Lower lobe of right lung (tissue), 2 donors: ENCODE measurements around the gene SLC31A1. TPM values are rescaled to one million over a fixed set of nuclear protein-coding genes. Genes with fewer than 3 reads are reported as not detected.

Source experiments
- ATAC-seq, 2 donors: fragments of 200-7000 bp; cut with Tn5 transposase; one replicate each; pipeline ENCODE4 v1.9.1; 2020 to 2022; ENCODE audit warnings: mild to moderate bottlenecking in 2 of 2, moderate library complexity in 2 of 2
- DNase-seq: peaks from one replicate; pipeline ENCODE4 v3.0.0-alpha.2; 2020
- H3K27ac ChIP-seq: fragments of 200-600 bp; one replicate; pipeline ENCODE4 v1.8.0; 2022
- H3K27me3 ChIP-seq: fragments of 200-600 bp; one replicate; pipeline ENCODE4 v1.8.0; 2022; ENCODE audit warnings: low read depth
- H3K36me3 ChIP-seq: fragments of 200-600 bp; one replicate; pipeline ENCODE4 v1.8.0; 2022; ENCODE audit warnings: mild to moderate bottlenecking
- H3K4me1 ChIP-seq: fragments of 200-600 bp; one replicate; pipeline ENCODE4 v1.8.0; 2022
- H3K4me3 ChIP-seq: fragments of 200-600 bp; one replicate; pipeline ENCODE4 v1.8.0; 2022; ENCODE audit warnings: mild to moderate bottlenecking
- H3K9me3 ChIP-seq: fragments of 200-600 bp; one replicate; pipeline ENCODE4 v1.8.0; 2022
- CTCF ChIP-seq: fragments of 200-600 bp; IDR thresholded peaks from one replicate; pipeline ENCODE4 v1.8.0; 2022; ENCODE audit warnings: antibody characterized with exemption, mild to moderate bottlenecking
- intact Hi-C: fragments of 100-400 bp; cut with DNase I; formaldehyde crosslinking; loops from one replicate; pipeline ENCODE4 v1.11.0; 2022
- long read RNA-seq: library from polyadenylated mRNA; unstranded; transcript quantifications from one replicate; pipeline ENCODE4 v2.0.0, GENCODE V29; 2021
- total RNA-seq: library from RNA; stranded (reverse); fragmentation: NEBNext Ultra II Directional; extraction: Animal tissue kit (Norgen Biotek cat#: 25700); gene quantifications from one replicate; pipeline ENCODE4 v1.2.1, GENCODE V29; 2021
- donor health status: DM: no; HTN: yes; CAD: no; lungs with severe emphysema.

Gene SLC31A1
- 48.4 TPM for total RNA-seq
- long read RNA-seq, full-length matches to known transcripts: 97 of 120 reads
- long read RNA-seq, partial matches to known transcripts: 13 of 120 reads
- long read RNA-seq, other reads (novel, unspliced or antisense): 10 of 120 reads

GRCh38 chr9:113221003-113221799, at the start of gene SLC31A1, which contains the start of gene FKBP15:
SLC31A1 (plus strand) TSS chr9:113221544; CDS start chr9:113256149, 34,605 bp downstream.
FKBP15 (minus strand) TSS chr9:113221277; CDS start chr9:113221243, 34 bp downstream.
- DNase-seq: peak; percentile 97
- peak within 1 kb of the TSS; percentile 85 for H3K27ac ChIP-seq
- intact Hi-C loops: no loop called here
- peaks cover 61% of the 10 kb centered on the region for H3K4me1 ChIP-seq
- TF ChIP-seq CTCF: no peak
- peaks cover 7% of the 10 kb centered on the region for H3K36me3 ChIP-seq
- no peaks in the 10 kb centered on the region for H3K27me3 ChIP-seq
- peak within 1 kb of the TSS; percentile 73 for H3K4me3 ChIP-seq
- ATAC-seq: peak; percentile 99
- no peaks in the 10 kb centered on the region for H3K9me3 ChIP-seq

GRCh38 chr9:113173341-113173740, 48.0 kb upstream of the SLC31A1 start:
- DNase-seq (no peak), ATAC-seq (no peak)
- Histone ChIP-seq H3K4me1 (no peaks in the 10 kb centered on the region), H3K36me3 (peaks cover 97% of the 10 kb centered on the region), H3K9me3 (no peaks in the 10 kb centered on the region), H3K4me3 (no peak overlapping the region), H3K27ac (no peak overlapping the region), H3K27me3 (no peaks in the 10 kb centered on the region)
- intact Hi-C loops: no loop called here
- no peak for TF ChIP-seq CTCF

- no peak for DNase-seq
- H3K9me3 ChIP-seq: no peaks in the 10 kb centered on the region
- intact Hi-C loops: no loop called here
- H3K36me3 ChIP-seq: peaks cover 95% of the 10 kb centered on the region
- no peak overlapping the region for H3K27ac ChIP-seq
- H3K4me1 ChIP-seq: no peaks in the 10 kb centered on the region
- peak; percentile 40 to 63 for ATAC-seq
- no peaks in the 10 kb centered on the region for H3K27me3 ChIP-seq
- TF ChIP-seq CTCF: no peak
- no peak overlapping the region for H3K4me3 ChIP-seq
Observed at GRCh38 chr9:113176803-113177202, 44.5 kb upstream of the SLC31A1 start.

- H3K4me1 ChIP-seq: no peaks in the 10 kb centered on the region
- ATAC-seq (peak in 1 of 2 donors; percentile 39), DNase-seq (no peak)
- H3K9me3 ChIP-seq: no peaks in the 10 kb centered on the region
- no peaks in the 10 kb centered on the region for H3K27me3 ChIP-seq
- intact Hi-C loops: no loop called here
- no peak overlapping the region for H3K4me3 ChIP-seq
- H3K36me3 ChIP-seq: peaks cover 95% of the 10 kb centered on the region
- TF ChIP-seq CTCF: no peak
- no peak overlapping the region for H3K27ac ChIP-seq
Observed at GRCh38 chr9:113177251-113177650, 44.1 kb upstream of the SLC31A1 start.

GRCh38 chr9:113178087-113178486, 43.3 kb upstream of the SLC31A1 start:
- DNase-seq (no peak), ATAC-seq (no peak)
- Histone ChIP-seq H3K36me3 (peaks cover 95% of the 10 kb centered on the region), H3K27ac (no peak overlapping the region), H3K4me3 (no peak overlapping the region), H3K9me3 (no peaks in the 10 kb centered on the region), H3K27me3 (no peaks in the 10 kb centered on the region), H3K4me1 (no peaks in the 10 kb centered on the region)
- intact Hi-C loops: no loop called here
- no peak for TF ChIP-seq CTCF
